Activated T-helper 1 cell treated with anti-CD3 and anti-CD28 coated beads, Interleukin-12 subunit alpha, Interleukin-12 subunit beta, Interleukin-2, Interleukin-4 antibody, amounts not matched to agents 30 ng/mL and 10 ng/mL and 1 ng/mL, durations not matched to agents 14 hours and 24 hours and 36 hours (primary cell): ENCODE results near the gene NOD2. TPM values are rescaled to one million over a fixed set of nuclear protein-coding genes. Genes with fewer than 3 reads are reported as not detected.

Experiments
- DNase-seq: peaks from one replicate; pipeline ENCODE4 v3.0.0; 2021; ENCODE audit warnings: low spot score
- H3K27ac Mint-ChIP-seq: one replicate; pipeline ENCODE4 v1.8.0; 2021; ENCODE audit warnings: mild to moderate bottlenecking, mixed read lengths
- H3K27me3 Mint-ChIP-seq: one replicate; pipeline ENCODE4 v1.8.0; 2022; ENCODE audit warnings: mild to moderate bottlenecking, moderate library complexity, mixed read lengths; ENCODE audit not compliant: insufficient read depth
- H3K36me3 Mint-ChIP-seq: one replicate; pipeline ENCODE4 v1.8.0; 2021; ENCODE audit warnings: low read depth, mixed read lengths
- H3K4me1 Mint-ChIP-seq: one replicate; pipeline ENCODE4 v1.8.0; 2021; ENCODE audit warnings: low read depth, mixed read lengths
- H3K4me3 Mint-ChIP-seq: one replicate; pipeline ENCODE4 v1.8.0; 2021; ENCODE audit warnings: mild to moderate bottlenecking, moderate library complexity, mixed read lengths
- H3K9me3 Mint-ChIP-seq: one replicate; pipeline ENCODE4 v1.8.0; 2021; ENCODE audit warnings: mixed read lengths
- intact Hi-C: fragments of 100-400 bp; cut with micrococcal nuclease; formaldehyde crosslinking; loops from one replicate; pipeline ENCODE4 v1.15.1; 2024
- total RNA-seq: library from RNA; stranded (reverse); gene quantifications from 2 replicates; pipeline ENCODE4 v1.2.3, GENCODE V29; 2022

NOD2 gene
- total RNA-seq, 1 donor from 2014 or later: 6.7 TPM

DNA sequence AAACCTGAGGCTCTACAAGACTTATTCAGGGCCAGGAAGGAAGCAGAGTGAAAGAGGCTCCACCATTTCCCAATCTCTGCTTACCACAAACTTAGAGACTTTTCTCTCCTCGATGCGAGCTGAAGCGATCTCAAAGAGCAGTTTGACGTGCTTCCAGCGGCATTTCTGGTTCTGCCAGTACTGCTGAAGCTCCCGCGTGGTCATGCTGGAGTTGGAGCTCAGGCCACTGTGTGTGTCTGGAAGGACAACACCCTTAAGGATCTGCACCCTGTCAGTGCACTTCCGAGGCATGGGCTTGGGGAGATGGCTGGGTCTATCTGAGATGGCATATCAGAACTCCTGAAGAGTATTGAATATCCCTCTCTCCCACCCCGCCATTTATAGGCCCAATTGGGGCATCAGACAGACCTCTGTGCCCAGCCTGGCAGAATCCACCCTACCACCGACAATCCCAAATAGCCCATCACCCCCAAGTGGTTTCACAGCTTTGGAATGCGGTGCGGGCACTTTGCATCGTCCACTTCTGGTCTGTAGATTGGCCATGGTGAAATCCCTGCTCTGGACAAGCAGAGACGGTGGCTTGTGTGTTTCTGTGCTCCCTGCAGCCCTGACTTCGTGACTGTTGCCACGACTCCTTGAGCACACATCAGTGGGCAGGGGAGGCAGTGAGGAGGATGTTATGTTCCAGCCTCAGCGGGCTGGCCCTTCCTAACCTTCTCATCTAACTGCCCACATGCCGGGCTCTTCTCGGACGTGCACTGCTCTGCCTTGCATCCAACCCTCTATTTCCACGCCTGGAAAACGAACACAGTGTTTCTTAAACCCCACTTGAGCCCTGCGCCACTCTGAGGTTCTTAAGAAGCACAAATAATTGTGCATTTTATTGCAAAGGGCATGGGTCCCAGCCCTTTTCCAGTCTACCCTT lies 17.5 kb upstream of the NOD2 start:
- H3K4me1 Mint-ChIP-seq: peaks cover 52% of the 10 kb centered on the region
- H3K4me3 Mint-ChIP-seq: no peak overlapping the region
- H3K27me3 Mint-ChIP-seq: no peaks in the 10 kb centered on the region
- peaks cover 67% of the 10 kb centered on the region for H3K36me3 Mint-ChIP-seq
- H3K27ac Mint-ChIP-seq: no peak overlapping the region
- intact Hi-C loops: no loop called here
- no peak for DNase-seq
- peaks cover 19% of the 10 kb centered on the region for H3K9me3 Mint-ChIP-seq

DNA sequence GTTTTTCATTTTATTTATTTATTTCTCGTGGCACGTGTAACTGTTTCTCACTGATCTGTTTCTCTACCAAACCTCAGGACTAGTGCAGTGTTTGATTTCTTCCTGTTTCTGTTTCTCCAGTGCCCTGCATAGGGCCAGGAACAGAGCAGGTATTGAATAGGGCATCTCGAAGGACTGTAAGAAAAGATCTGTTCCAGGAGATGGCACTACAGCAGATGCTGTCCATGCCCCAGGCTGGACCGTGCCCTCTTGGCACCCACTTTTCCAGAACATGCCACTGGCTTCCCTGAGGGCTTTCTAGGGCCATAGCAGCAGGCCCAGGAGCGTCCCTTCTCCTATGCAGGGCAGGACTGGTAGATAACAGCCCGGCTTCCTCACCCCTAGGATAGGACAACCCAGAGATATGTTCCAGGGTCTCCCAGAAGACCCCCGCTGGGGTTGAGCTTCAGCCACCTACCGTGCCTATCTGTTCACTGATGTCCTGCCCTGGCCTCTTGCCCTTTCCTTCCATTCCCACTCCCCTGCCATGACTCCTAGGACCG lies 16.7 kb upstream of the NOD2 start:
- no peak for DNase-seq
- no peak overlapping the region for H3K4me3 Mint-ChIP-seq
- intact Hi-C loops: no loop called here
- H3K4me1 Mint-ChIP-seq: peaks cover 51% of the 10 kb centered on the region
- H3K9me3 Mint-ChIP-seq: peaks cover 15% of the 10 kb centered on the region
- H3K27me3 Mint-ChIP-seq: no peaks in the 10 kb centered on the region
- peaks cover 60% of the 10 kb centered on the region for H3K36me3 Mint-ChIP-seq
- no peak overlapping the region for H3K27ac Mint-ChIP-seq

DNA sequence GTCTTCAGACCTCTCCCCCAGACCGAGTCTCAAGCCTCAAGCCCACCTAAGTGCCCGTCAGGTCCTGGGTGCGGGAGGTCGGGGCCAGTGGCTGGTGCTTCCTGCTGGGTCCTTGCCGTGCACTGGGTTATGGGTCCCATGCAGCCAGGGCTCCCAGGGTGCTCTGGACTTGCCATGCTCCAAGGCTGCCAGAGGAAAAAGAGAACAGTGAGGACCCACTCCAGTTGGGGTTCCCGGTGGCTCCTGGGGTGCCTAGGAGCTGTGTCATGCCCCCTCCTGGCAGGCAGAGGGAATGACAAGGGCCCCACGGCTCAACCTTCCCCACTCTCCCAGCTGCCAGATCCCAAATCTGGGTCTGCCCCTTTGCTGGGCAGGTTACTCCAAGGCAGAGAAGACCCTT lies 16.1 kb upstream of the NOD2 start:
- H3K27me3 Mint-ChIP-seq: no peaks in the 10 kb centered on the region
- intact Hi-C loops: no loop called here
- peaks cover 11% of the 10 kb centered on the region for H3K9me3 Mint-ChIP-seq
- peak overlapping the region; percentile 52 for H3K27ac Mint-ChIP-seq
- no peak overlapping the region for H3K4me3 Mint-ChIP-seq
- no peak for DNase-seq
- peaks cover 55% of the 10 kb centered on the region for H3K4me1 Mint-ChIP-seq
- H3K36me3 Mint-ChIP-seq: peaks cover 54% of the 10 kb centered on the region

DNA sequence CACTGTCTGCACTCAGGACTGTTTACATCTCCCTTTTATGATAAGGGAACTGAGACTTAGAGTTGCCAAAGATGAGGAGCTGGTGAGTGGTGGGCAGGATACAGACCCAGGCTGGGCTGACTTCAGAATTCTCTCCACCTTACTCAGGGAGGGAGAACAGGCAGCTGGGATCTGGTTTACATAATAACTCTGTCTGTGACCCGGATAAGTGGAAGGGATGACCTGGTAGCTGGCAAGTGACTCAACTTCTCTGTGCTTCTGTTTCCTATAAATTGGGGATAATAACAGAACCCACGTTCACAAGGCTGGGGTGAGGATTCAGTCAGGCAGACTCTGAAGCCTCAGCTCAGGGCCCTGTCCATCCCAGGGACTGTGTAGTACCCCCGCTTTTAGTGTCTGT lies 14.9 kb upstream of the NOD2 start:
- no peak for DNase-seq
- Mint-ChIP-seq H3K27me3 (no peaks in the 10 kb centered on the region), H3K36me3 (peaks cover 46% of the 10 kb centered on the region), H3K27ac (peak overlapping the region; percentile 77), H3K9me3 (peaks cover 3% of the 10 kb centered on the region), H3K4me3 (peak overlapping the region; percentile 76), H3K4me1 (peaks cover 67% of the 10 kb centered on the region)
- intact Hi-C loops: no loop called here

DNA sequence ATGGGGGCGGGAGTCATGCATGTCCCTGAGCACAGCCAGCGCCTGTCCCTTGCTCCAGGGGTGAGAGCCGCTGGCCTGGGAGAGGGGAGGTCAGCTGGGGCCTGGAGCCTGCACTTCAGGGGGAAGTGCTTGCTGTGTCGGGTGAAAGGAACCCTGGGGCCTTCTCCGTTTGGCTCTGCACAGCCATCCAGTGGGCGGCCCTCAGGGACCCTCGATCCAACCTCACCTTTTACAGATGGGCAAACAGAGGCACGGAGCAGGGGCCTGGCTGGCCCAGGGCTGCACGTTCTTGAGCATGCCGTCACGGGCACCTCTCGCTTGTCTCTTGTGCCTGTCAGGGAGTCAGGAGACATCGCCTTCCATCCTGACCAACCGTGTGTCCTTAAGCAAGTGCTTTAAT lies 14.1 kb upstream of the NOD2 start:
- DNase-seq: no peak
- H3K27me3 Mint-ChIP-seq: no peaks in the 10 kb centered on the region
- H3K9me3 Mint-ChIP-seq: no peaks in the 10 kb centered on the region
- peaks cover 42% of the 10 kb centered on the region for H3K36me3 Mint-ChIP-seq
- peaks cover 75% of the 10 kb centered on the region for H3K4me1 Mint-ChIP-seq
- H3K27ac Mint-ChIP-seq: peak overlapping the region; percentile 85
- peak overlapping the region; percentile 82 for H3K4me3 Mint-ChIP-seq
- intact Hi-C loops: no loop called here

DNA sequence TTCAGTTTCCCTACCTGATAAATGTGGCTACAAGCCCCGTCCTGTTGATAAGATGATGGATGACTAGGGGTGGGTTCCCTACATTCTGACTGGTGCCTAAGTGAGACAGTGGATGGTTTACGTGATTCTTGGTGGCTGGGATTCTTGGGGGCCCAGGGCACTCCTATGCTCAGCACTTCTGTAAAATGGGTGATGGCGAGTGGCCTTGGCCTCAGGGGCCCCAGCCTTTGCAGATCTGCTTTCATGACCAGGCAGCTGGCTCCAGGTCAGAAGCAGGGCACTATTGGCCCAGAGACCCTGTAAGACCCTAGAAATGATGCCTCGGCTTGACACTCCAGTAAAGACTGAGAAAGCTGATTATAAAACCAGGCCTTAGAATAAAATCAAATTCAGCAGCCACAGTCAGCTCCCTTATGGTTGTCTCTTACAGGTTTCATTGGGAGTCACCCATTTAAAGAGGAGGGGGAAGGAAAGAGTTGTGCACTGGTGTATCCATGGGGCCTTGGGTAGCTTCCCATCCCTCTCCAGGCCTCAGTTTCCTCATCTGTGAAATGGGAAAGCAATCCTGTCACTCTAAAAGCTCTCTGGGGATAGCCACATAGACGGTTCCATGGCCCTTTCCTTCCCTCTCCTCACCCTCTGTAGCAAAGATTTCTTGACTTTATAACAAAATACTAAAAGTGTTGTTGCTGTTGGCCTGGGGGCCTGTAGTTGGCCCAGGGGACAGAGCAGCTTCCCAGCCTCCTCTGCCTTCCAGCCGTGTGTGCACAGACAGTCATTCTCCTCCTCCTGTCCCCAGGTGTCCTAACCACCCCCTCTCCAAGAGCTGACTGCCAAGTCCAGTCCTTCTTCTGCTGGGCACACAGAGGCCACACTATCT lies 13.5 kb upstream of the NOD2 start:
- Mint-ChIP-seq H3K4me1 (peaks cover 81% of the 10 kb centered on the region), H3K27ac (peak overlapping the region; percentile 85), H3K36me3 (peaks cover 35% of the 10 kb centered on the region), H3K4me3 (peak overlapping the region; percentile 82), H3K9me3 (no peaks in the 10 kb centered on the region), H3K27me3 (no peaks in the 10 kb centered on the region)
- intact Hi-C loops: loop anchor here (2.0 to 5.0 kb wide), 3 partner anchors 13 to 525 kb away; partner anchors contain the start of gene ADCY7
- DNase-seq: no peak

DNA sequence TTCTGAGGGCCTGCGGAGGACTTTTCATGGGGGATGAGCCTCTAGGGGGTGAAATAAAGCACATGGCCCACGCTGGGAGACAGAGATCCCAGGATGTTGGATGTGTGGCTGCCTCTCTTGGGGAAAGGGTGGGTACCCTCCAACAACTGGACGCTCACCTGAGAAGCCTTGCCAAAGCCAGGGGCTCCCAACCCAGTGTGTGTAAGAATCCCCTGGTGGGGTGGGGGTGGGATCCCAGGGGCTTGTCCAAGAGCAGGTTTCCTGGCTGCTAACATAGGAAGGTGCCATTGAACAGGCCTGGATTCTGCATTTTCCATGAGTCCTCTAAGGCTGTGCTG lies 12.9 kb upstream of the NOD2 start:
- Mint-ChIP-seq H3K27me3 (no peaks in the 10 kb centered on the region), H3K9me3 (no peaks in the 10 kb centered on the region), H3K4me1 (peaks cover 87% of the 10 kb centered on the region), H3K27ac (peak overlapping the region; percentile 85), H3K36me3 (peaks cover 29% of the 10 kb centered on the region), H3K4me3 (peak overlapping the region; percentile 82)
- intact Hi-C loops: loop anchor here (2.0 to 5.0 kb wide), 3 partner anchors 14 to 526 kb away; partner anchors contain the start of gene ADCY7
- no peak for DNase-seq

DNA sequence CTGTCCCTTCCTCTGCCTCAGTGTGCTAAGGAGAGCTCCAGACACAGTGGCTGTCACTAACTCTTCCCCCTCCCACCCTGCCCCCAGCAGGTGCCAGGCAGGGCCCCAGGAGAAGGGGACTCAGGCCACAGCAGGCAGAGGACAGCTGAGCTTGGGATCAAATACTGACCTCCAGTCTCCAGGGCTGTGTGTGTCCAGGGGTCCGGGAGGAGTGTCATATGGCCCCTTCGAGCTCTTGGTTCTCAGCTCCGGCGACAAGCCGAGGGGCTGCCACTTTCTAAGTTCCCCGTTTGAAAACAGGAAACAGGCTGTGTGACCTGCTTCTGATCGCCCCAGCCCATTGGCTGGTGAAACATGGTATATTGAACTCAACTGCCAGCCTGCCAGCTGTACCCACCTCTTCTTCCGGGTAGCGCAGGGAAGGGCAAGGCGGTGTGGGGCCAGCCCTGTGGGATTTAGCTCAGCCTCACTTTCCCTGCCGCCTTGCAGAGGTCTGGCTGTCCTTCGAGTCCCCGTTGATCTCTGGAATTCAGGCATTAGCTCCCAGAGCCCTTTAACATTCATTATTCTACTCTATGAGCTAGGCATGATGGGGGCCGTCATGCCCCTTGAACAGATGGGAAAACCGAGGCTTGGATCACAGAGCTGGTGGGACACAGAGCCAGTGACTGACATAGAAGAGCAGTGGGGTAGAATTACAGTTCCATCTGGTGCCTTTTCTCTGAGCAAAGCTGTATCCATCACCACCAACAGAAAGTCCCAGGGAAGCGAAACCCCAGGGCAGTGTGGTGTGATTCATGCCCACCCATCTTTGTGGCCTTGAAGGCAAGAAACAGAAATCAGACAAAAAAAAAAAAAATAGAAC lies 12.2 kb upstream of the NOD2 start, which contains the start of gene SNX20:
Gene SNX20 (minus strand): TSS at position 292 of the 865 bp plus-strand sequence. CDS start 3,786 bp downstream, outside the sequence.
- Mint-ChIP-seq H3K27ac (peak within 1 kb of the TSS; percentile 85), H3K4me3 (peak within 1 kb of the TSS; percentile 82), H3K4me1 (peaks cover 90% of the 10 kb centered on the region), H3K27me3 (no peaks in the 10 kb centered on the region), H3K36me3 (peaks cover 25% of the 10 kb centered on the region), H3K9me3 (no peaks in the 10 kb centered on the region)
- intact Hi-C loops: loop anchor here (1.0 to 5.0 kb wide), 4 partner anchors 14 to 526 kb away; partner anchors contain the start of gene ADCY7
- DNase-seq: peak; percentile 41

DNA sequence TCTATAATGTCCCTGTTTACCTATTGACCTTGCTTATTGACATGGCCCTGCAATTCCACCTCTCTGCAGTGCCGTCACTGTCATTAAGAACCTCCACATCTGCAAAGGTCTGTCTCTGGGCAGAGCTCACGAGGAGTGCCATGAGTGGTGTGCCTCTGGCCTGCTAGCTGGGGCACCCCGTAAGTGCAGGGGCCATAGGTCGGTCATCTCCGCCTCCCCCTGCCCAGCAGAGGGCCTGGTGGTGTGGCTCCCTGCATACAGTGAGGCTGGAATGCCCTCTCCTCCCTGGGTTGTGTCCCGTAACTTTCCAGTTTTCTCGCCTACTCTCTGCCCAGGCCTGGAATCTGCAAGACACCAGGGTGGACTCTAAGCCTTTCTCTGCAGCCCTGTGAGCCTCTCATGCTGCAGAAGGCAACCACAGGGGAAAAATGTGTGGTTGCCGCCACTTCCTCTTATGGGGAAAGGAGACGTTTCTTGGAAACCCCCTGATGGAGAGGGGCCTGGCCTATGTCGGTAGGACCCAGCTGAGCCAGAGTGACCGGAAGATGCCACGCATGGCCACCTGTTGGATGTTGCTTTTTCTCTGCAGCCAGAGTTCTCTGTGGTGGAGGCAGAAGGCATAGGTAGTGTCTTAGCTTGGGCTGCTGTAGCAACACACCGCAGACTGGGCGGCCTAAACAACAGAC lies 9.6 kb upstream of the NOD2 start:
- DNase-seq: peak; percentile 74
- Mint-ChIP-seq H3K27ac (peak overlapping the region; percentile 93), H3K4me3 (peak overlapping the region; percentile 56), H3K4me1 (peaks cover 72% of the 10 kb centered on the region), H3K9me3 (no peaks in the 10 kb centered on the region), H3K27me3 (no peaks in the 10 kb centered on the region), H3K36me3 (peaks cover 5% of the 10 kb centered on the region)
- intact Hi-C loops: loop anchor here (1.0 to 5.0 kb wide), 5 partner anchors 13 to 417 kb away; partner anchors contain the start of gene ADCY7

DNA sequence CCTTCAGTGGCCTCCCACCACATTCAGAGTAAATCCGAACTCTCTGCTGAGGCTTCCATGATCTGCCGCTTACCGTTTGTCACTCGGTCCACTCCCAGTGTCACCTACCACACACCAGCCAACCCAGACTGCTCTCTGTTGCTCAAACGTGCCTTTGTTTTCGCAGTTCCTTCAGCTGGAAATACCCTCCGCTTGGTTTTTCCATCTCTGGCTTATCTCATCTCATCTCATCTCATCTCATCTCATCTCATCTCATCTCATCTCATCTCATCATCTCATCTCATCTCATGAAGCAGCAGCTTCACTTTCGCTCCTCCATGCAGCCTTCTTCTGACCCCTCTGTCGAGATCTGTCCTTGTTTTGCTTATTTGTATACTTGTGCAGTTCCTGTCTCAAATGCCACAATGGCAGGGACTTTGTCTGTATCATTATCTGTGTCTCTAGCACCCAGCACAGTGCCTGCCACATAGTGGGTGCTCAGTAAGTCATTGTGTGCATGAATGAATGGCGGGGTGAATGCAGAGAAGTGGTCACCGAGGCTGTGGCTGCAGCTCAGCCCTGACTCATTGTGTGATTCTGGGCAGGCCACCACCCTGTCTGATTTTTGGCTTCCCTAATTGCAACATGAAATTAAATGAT lies 8.5 kb upstream of the NOD2 start:
- Mint-ChIP-seq H3K4me1 (peaks cover 69% of the 10 kb centered on the region), H3K9me3 (no peaks in the 10 kb centered on the region), H3K4me3 (peak overlapping the region; percentile 56), H3K36me3 (no peaks in the 10 kb centered on the region), H3K27ac (peak overlapping the region; percentile 93), H3K27me3 (peaks cover 1% of the 10 kb centered on the region)
- intact Hi-C loops: loop anchor here (1.0 to 5.0 kb wide), 7 partner anchors 14 to 418 kb away; partner anchors contain the start of gene ADCY7
- peak; percentile 47 for DNase-seq

DNA sequence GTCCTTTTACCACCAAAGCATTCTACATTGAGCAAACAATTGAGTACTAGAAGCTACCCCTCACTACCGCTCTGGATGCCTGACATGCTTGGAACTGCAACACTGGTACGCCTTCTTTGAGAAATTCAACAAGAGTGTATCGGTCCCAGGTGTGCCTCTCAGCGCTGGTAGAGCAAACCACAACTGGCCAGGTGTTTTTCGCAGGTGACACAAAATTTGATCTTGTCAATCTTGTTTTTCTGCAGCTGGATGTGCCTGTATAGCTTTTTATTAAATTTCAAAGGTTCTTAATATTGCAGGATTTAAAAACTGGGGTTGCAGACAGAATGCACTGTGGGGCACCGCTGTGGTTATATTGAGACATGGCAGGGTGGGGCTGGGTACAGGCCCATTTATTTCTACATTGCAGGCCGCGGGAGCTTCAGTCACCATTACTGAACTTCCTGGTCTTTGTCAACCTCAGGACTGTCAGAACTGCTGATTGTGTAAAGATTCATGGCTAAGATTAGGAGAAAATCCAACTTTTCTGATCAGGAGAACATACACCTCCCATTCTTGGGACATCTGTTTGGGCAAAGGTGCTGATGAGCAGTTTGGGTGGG lies 7.8 kb upstream of the NOD2 start:
- Mint-ChIP-seq H3K27ac (peak overlapping the region; percentile 93), H3K36me3 (no peaks in the 10 kb centered on the region), H3K9me3 (no peaks in the 10 kb centered on the region), H3K4me3 (peak overlapping the region; percentile 56), H3K4me1 (peaks cover 64% of the 10 kb centered on the region), H3K27me3 (peaks cover 1% of the 10 kb centered on the region)
- intact Hi-C loops: loop anchor here (1.0 kb wide), 2 partner anchors 23 to 62 kb away; no protein-coding TSS in a partner anchor
- DNase-seq: no peak
